VCaP (cell line): ENCODE results near the gene ERICH6B.

Experiments used
- H3K27ac ChIP-seq: fragments of 450-650 bp; 2 replicates; pipeline ENCODE4 v1.5.1; 2017
- TF ChIP-seq, protein P1 (sequence below): fragments of 450-650 bp; conservative IDR thresholded peaks from 2 replicates; pipeline ENCODE4 v1.5.1; 2017; ENCODE audit warnings: mild to moderate bottlenecking, moderate library complexity

Gene ERICH6B

GRCh38 chr13:45496942-45497341 lies 118.6 kb downstream of the ERICH6B start:
- TF ChIP-seq, protein P1, sequence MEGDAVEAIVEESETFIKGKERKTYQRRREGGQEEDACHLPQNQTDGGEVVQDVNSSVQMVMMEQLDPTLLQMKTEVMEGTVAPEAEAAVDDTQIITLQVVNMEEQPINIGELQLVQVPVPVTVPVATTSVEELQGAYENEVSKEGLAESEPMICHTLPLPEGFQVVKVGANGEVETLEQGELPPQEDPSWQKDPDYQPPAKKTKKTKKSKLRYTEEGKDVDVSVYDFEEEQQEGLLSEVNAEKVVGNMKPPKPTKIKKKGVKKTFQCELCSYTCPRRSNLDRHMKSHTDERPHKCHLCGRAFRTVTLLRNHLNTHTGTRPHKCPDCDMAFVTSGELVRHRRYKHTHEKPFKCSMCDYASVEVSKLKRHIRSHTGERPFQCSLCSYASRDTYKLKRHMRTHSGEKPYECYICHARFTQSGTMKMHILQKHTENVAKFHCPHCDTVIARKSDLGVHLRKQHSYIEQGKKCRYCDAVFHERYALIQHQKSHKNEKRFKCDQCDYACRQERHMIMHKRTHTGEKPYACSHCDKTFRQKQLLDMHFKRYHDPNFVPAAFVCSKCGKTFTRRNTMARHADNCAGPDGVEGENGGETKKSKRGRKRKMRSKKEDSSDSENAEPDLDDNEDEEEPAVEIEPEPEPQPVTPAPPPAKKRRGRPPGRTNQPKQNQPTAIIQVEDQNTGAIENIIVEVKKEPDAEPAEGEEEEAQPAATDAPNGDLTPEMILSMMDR: no peak
- H3K27ac ChIP-seq: no peak overlapping the region

DNA sequence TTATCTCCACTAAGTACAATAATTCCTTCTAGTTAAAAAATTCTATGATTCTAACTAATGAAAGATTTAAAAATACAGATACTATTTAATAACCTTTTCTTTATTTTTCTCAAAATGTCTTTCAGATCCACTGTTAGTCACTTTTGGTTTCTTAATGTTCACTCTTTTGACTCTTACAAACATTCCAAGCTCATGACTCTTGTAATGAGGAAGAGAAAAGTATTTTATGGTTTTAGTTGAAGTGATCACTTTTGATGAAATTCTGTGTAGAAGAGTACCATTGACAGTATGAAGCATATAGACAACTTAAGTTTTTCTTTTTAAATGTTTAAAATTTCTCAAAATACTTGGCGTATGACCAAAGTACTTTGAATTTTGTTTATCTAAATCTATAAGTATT lies 123.0 kb downstream of the ERICH6B start:
- TF ChIP-seq, protein P1: no peak
- no peak overlapping the region for H3K27ac ChIP-seq
